HUES48 (cell line): Measurements from ENCODE around the gene SPAG6.

Experiments used
- H3K27ac ChIP-seq: one replicate; pipeline ENCODE4 v1.7.0; 2013; ENCODE audit warnings: low read depth, low read length, inconsistent platforms
- H3K27me3 ChIP-seq: 2 replicates; pipeline ENCODE4 v1.6.1; 2013; ENCODE audit warnings: mild to moderate bottlenecking, low read length; ENCODE audit not compliant: control insufficient read depth, insufficient read depth
- H3K36me3 ChIP-seq: 2 replicates; pipeline ENCODE4 v1.6.1; 2013; ENCODE audit warnings: low read length; ENCODE audit not compliant: control insufficient read depth, insufficient read depth
- H3K4me1 ChIP-seq: 2 replicates; pipeline ENCODE4 v1.6.1; 2013; ENCODE audit warnings: mild to moderate bottlenecking, low read length; ENCODE audit not compliant: control insufficient read depth, insufficient read depth
- H3K4me3 ChIP-seq: 2 replicates; pipeline ENCODE4 v1.5.1; 2013; ENCODE audit warnings: mild to moderate bottlenecking, low read depth, low read length
- H3K9ac ChIP-seq: 2 replicates; pipeline ENCODE4 v1.6.1; 2013; ENCODE audit warnings: mild to moderate bottlenecking, low read depth, low read length, moderate library complexity
- H3K9me3 ChIP-seq: 2 replicates; pipeline ENCODE4 v1.6.1; 2013; ENCODE audit warnings: low read length; ENCODE audit not compliant: control insufficient read depth, insufficient read depth

SPAG6 gene

GRCh38 chr10:22453320-22453719 is 108.0 kb downstream of the SPAG6 start:
- H3K27ac ChIP-seq, result no peak overlapping the region
- no peak overlapping the region for H3K9ac ChIP-seq
- H3K36me3 ChIP-seq, result no peaks in the 10 kb centered on the region
- no peaks in the 10 kb centered on the region for H3K9me3 ChIP-seq
- no peaks in the 10 kb centered on the region for H3K4me1 ChIP-seq
- no peak overlapping the region for H3K4me3 ChIP-seq
- H3K27me3 ChIP-seq, result no peaks in the 10 kb centered on the region

DNA sequence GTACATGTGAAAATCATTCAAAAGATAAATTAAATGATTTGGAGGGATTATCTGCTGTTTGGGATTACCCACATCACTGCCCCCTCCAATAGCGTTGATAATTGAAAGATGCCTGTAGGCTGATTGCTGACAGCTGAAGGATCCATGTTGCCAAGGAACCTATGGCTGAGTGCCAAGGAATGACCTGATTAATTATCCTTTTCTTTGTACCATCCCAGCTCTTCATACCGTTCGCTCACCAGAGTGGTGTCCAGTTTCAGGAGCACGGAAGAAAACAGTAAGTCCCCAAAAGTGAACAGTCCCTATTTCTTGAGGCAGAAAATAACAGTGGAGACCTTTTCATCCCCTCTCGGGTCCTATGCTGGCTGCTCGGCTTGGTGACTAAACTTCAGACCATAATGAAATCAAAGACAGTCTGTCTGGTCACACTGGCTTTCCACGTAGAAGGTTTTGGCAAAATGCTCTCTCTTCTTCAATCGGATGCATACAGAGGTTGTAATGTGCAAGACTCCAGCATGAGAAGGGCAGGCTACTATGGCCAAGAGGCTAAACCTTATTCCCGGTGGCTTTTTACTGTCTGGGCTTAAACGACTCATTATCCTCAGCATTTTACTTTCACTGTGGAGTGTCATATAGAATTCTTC is 108.8 kb downstream of the SPAG6 start:
- Histone ChIP-seq H3K4me3 (no peak overlapping the region), H3K36me3 (no peaks in the 10 kb centered on the region), H3K9me3 (no peaks in the 10 kb centered on the region), H3K4me1 (no peaks in the 10 kb centered on the region), H3K9ac (no peak overlapping the region), H3K27me3 (no peaks in the 10 kb centered on the region), H3K27ac (no peak overlapping the region)

DNA sequence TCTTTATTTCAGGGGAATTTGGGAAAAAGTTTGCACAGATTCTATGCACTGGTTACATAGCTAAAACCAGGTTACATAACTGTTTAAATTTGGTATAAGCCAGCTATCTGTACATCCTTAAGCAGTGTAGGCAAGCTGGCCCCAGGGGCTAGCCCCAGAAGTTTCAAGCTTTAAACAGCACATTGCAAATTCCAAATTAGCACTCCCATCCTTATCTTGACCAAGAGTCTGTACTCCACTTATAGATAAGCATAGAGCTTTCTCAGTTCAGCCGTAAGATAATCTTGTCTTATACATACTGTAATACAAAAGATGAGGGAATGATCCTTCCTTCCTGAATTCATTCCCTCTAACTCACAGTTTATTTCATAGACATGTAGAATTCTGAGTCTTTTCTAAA is 109.3 kb downstream of the SPAG6 start:
- Histone ChIP-seq H3K4me3 (no peak overlapping the region), H3K27ac (no peak overlapping the region), H3K9ac (no peak overlapping the region), H3K9me3 (no peaks in the 10 kb centered on the region), H3K36me3 (no peaks in the 10 kb centered on the region), H3K4me1 (no peaks in the 10 kb centered on the region), H3K27me3 (no peaks in the 10 kb centered on the region)

GRCh38 chr10:22455068-22455857 is 110.0 kb downstream of the SPAG6 start:
- H3K36me3 ChIP-seq, result no peaks in the 10 kb centered on the region
- H3K9me3 ChIP-seq, result no peaks in the 10 kb centered on the region
- H3K4me3 ChIP-seq, result no peak overlapping the region
- H3K9ac ChIP-seq, result no peak overlapping the region
- no peak overlapping the region for H3K27ac ChIP-seq
- H3K4me1 ChIP-seq, result no peaks in the 10 kb centered on the region
- no peaks in the 10 kb centered on the region for H3K27me3 ChIP-seq

GRCh38 chr10:22456486-22456885 is 111.2 kb downstream of the SPAG6 start:
- Histone ChIP-seq H3K27me3 (no peaks in the 10 kb centered on the region), H3K4me1 (no peaks in the 10 kb centered on the region), H3K4me3 (no peak overlapping the region)

DNA sequence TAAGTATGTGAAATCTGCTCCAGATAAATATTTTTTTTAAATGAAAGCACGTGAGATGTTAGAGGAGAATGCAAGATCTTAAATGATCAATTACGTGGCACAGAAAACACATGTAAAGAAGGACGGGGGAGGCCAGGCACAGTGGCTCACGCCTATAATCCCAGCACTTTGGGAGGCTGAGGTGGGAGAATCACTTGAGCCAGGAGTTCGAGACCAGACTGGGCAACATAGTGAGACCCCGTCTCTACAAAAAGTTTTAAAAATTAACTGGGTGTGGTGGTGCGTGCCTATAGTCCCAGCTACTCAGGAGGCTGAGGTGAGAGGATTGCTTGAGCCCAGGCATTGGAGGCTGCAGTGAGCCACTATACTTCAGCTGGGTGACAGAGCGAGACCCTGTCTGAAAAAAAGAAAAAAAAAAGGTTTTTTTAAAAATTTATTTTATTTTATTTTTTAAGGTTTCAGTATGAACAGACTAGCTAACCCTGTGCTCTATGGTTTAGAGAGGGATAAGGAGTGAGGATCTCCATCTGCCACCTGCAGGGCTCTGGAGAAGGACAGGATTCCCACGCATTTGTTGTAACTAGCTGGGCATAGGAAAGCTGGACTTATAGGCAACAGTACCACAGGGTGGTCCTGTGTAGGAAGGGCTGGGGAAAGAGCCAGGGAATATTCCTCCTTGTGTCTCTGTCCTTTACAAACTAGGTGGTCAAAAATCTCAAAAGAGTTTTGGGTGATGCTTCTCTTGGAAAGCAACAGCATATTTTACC is 113.2 kb downstream of the SPAG6 start:
- H3K27ac ChIP-seq, result no peak overlapping the region
- H3K4me3 ChIP-seq, result no peak overlapping the region
- no peaks in the 10 kb centered on the region for H3K27me3 ChIP-seq
- no peaks in the 10 kb centered on the region for H3K36me3 ChIP-seq
- no peaks in the 10 kb centered on the region for H3K4me1 ChIP-seq
- no peak overlapping the region for H3K9ac ChIP-seq
- H3K9me3 ChIP-seq, result no peaks in the 10 kb centered on the region

More at GRCh38 chr10:22456486-22456885, 111.2 kb downstream of the SPAG6 start:
- Histone ChIP-seq H3K9me3 (no peaks in the 10 kb centered on the region), H3K27ac (no peak overlapping the region), H3K9ac (no peak overlapping the region), H3K36me3 (no peaks in the 10 kb centered on the region)

DNA sequence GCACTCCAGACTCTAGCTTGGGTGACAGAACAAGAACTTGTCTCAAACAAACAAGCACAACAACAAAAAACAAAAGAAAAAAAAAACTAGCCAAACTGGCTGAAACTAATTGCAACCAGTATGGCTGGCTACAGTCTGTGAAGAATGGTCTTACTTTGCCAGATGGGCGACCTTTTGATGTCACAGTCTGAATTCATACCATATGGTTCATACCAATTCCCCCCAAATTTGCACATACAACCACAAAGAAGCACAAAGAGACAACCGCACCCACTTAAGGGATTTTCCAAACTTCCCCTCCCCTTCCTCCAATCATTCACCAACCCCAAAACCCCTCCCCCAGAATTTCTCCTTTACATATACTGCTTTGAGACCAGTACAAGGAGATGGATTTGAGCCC is 114.2 kb downstream of the SPAG6 start:
- Histone ChIP-seq H3K9me3 (no peaks in the 10 kb centered on the region), H3K9ac (no peak overlapping the region), H3K27me3 (no peaks in the 10 kb centered on the region), H3K36me3 (no peaks in the 10 kb centered on the region), H3K27ac (no peak overlapping the region), H3K4me3 (no peak overlapping the region), H3K4me1 (no peaks in the 10 kb centered on the region)

GRCh38 chr10:22460101-22460500 is 114.8 kb downstream of the SPAG6 start:
- no peak overlapping the region for H3K4me3 ChIP-seq
- H3K4me1 ChIP-seq, result no peaks in the 10 kb centered on the region
- H3K36me3 ChIP-seq, result no peaks in the 10 kb centered on the region
- no peaks in the 10 kb centered on the region for H3K27me3 ChIP-seq
- no peak overlapping the region for H3K9ac ChIP-seq
- H3K27ac ChIP-seq, result no peak overlapping the region
- H3K9me3 ChIP-seq, result no peaks in the 10 kb centered on the region

GRCh38 chr10:22460531-22461403 is 115.5 kb downstream of the SPAG6 start:
- no peaks in the 10 kb centered on the region for H3K36me3 ChIP-seq
- H3K27me3 ChIP-seq, result no peaks in the 10 kb centered on the region
- H3K27ac ChIP-seq, result no peak overlapping the region
- no peak overlapping the region for H3K4me3 ChIP-seq
- H3K4me1 ChIP-seq, result no peaks in the 10 kb centered on the region
- no peak overlapping the region for H3K9ac ChIP-seq
- no peaks in the 10 kb centered on the region for H3K9me3 ChIP-seq

DNA sequence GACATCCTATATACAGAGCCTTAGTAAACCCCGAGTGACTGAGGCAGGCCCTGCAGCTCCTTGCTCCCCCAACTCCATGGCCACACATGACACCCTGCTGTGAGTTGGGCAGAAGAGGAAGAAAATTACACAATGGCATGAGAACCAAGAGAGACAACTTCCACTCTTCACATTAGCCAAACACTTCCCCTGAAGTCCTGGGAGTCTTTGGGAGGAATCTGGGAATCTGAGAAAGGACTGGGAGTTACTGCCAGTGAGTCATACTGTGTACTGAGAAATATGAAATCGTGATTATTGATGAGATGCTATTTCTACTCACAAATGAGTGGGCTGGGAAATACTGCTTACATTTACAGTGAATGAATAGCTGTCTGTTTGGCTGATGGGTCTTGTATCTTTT is 116.6 kb downstream of the SPAG6 start:
- Histone ChIP-seq H3K27ac (no peak overlapping the region), H3K36me3 (no peaks in the 10 kb centered on the region), H3K4me3 (no peak overlapping the region), H3K9ac (no peak overlapping the region), H3K27me3 (no peaks in the 10 kb centered on the region), H3K9me3 (no peaks in the 10 kb centered on the region), H3K4me1 (0 out of 2 replicates have a peak, but pooled peaks cover 3% of the 10 kb centered on the region)
